OCI-LY1 (cell line): ENCODE measurements around the gene CENPC.

Experiments
- H2AFZ ChIP-seq: fragments of 200-600 bp; sonication (generic), shearing (Covaris generic); 2 replicates; pipeline ENCODE4 v1.6.0; 2014; ENCODE audit warnings: antibody characterized with exemption, mild to moderate bottlenecking, low read length
- H3F3A ChIP-seq: fragments of 200-600 bp; sonication (generic), shearing (Covaris generic); 2 replicates; pipeline ENCODE4 v1.6.0; 2014; ENCODE audit warnings: mild to moderate bottlenecking, antibody characterized with exemption, low read length, moderate library complexity; ENCODE audit not compliant: insufficient read depth
- H3K27ac ChIP-seq: fragments of 200-600 bp; sonication (generic); 2 replicates; pipeline ENCODE4 v1.5.1; 2014; ENCODE audit warnings: low read length, mixed run types, mild to moderate bottlenecking, low read depth; ENCODE audit not compliant: poor library complexity, severe bottlenecking
- H3K27me3 ChIP-seq: fragments of 200-600 bp; sonication (generic); 2 replicates; pipeline ENCODE4 v1.6.0; 2014; ENCODE audit warnings: antibody characterized with exemption, mild to moderate bottlenecking, low read length, moderate library complexity; ENCODE audit not compliant: insufficient read depth
- H3K36me3 ChIP-seq: fragments of 200-600 bp; sonication (generic); 2 replicates; pipeline ENCODE4 v1.6.1; 2014; ENCODE audit warnings: mild to moderate bottlenecking, antibody characterized with exemption, low read length, moderate library complexity, mixed read lengths; ENCODE audit not compliant: insufficient read depth
- H3K4me1 ChIP-seq: fragments of 200-600 bp; sonication (generic); 2 replicates; pipeline ENCODE4 v1.5.1; 2014; ENCODE audit warnings: mild to moderate bottlenecking, low read length, moderate library complexity; ENCODE audit not compliant: insufficient read depth, severe bottlenecking
- H3K4me2 ChIP-seq: fragments of 200-600 bp; sonication (generic), shearing (Covaris generic); 2 replicates; pipeline ENCODE4 v1.6.1; 2014; ENCODE audit warnings: low read length
- H3K4me3 ChIP-seq: fragments of 200-600 bp; sonication (generic); 2 replicates; pipeline ENCODE4 v1.5.1; 2014; ENCODE audit warnings: low read length, low read depth, mild to moderate bottlenecking, mixed read lengths; ENCODE audit not compliant: poor library complexity, severe bottlenecking
- H3K79me2 ChIP-seq: fragments of 200-600 bp; shearing (Covaris generic); 2 replicates; pipeline ENCODE4 v1.6.1; 2016; ENCODE audit warnings: mixed run types, low read length, mixed read lengths; ENCODE audit not compliant: insufficient read depth
- H3K9ac ChIP-seq: fragments of 200-600 bp; sonication (generic), shearing (Covaris generic); 2 replicates; pipeline ENCODE4 v1.6.1; 2014; ENCODE audit warnings: mild to moderate bottlenecking, low read length, mixed read lengths
- H3K9me2 ChIP-seq: fragments of 200-600 bp; sonication (generic), shearing (Covaris generic); 2 replicates; pipeline ENCODE4 v1.6.1; 2014; ENCODE audit warnings: low read depth, mild to moderate bottlenecking, low read length, mixed read lengths
- H3K9me3 ChIP-seq: fragments of 200-600 bp; shearing (Covaris generic); 2 replicates; pipeline ENCODE4 v1.6.1; 2014; ENCODE audit warnings: low read length, mixed read lengths
- H4K20me1 ChIP-seq: fragments of 200-600 bp; sonication (generic), shearing (Covaris generic); 2 replicates; pipeline ENCODE4 v1.6.0; 2016; ENCODE audit warnings: mild to moderate bottlenecking, low read length; ENCODE audit not compliant: insufficient read depth
- EZH2 ChIP-seq: fragments of 200-600 bp; sonication (generic), shearing (Covaris generic); IDR thresholded peaks from 2 replicates; pipeline ENCODE4 v1.8.0; 2017; ENCODE audit warnings: borderline replicate concordance, mixed run types, mild to moderate bottlenecking, antibody characterized with exemption, low read length, moderate library complexity, mixed read lengths
- TF ChIP-seq, protein P1 (sequence below): fragments of 200-600 bp; sonication (generic), shearing (Covaris generic); IDR thresholded peaks from 2 replicates; pipeline ENCODE4 v1.5.1; 2017; ENCODE audit warnings: mild to moderate bottlenecking, antibody characterized with exemption, low read length, moderate library complexity, mixed read lengths

Gene CENPC

GRCh38 chr4:67428819-67429218 lies 116.5 kb downstream of the CENPC start:
- Histone ChIP-seq H3K9me3 (no peaks in the 10 kb centered on the region), H2AFZ (no peak overlapping the region), H3F3A (no peaks in the 10 kb centered on the region), H3K4me2 (no peak overlapping the region), H4K20me1 (no peaks in the 10 kb centered on the region), H3K27ac (no peak overlapping the region), H3K4me1 (no peaks in the 10 kb centered on the region), H3K27me3 (no peaks in the 10 kb centered on the region), H3K4me3 (no peak overlapping the region), H3K79me2 (no peaks in the 10 kb centered on the region), H3K9ac (no peak overlapping the region), H3K36me3 (peaks cover 6% of the 10 kb centered on the region; the same call in 1 of the 2 replicates), H3K9me2 (no peaks in the 10 kb centered on the region)
- TF ChIP-seq, protein P1, sequence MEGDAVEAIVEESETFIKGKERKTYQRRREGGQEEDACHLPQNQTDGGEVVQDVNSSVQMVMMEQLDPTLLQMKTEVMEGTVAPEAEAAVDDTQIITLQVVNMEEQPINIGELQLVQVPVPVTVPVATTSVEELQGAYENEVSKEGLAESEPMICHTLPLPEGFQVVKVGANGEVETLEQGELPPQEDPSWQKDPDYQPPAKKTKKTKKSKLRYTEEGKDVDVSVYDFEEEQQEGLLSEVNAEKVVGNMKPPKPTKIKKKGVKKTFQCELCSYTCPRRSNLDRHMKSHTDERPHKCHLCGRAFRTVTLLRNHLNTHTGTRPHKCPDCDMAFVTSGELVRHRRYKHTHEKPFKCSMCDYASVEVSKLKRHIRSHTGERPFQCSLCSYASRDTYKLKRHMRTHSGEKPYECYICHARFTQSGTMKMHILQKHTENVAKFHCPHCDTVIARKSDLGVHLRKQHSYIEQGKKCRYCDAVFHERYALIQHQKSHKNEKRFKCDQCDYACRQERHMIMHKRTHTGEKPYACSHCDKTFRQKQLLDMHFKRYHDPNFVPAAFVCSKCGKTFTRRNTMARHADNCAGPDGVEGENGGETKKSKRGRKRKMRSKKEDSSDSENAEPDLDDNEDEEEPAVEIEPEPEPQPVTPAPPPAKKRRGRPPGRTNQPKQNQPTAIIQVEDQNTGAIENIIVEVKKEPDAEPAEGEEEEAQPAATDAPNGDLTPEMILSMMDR: no peak
- TF ChIP-seq EZH2: no peak
